Nephron progenitor cell (in vitro differentiated cells): ENCODE results near the gene HHIP.

Experiments used
- DNase-seq: peaks from one replicate; pipeline ENCODE4 v3.0.0; 2021
- H3K27ac Mint-ChIP-seq: 2 replicates; pipeline ENCODE4 v1.8.0; 2021; ENCODE audit warnings: mild to moderate bottlenecking, moderate library complexity, mixed read lengths
- H3K27me3 Mint-ChIP-seq: 2 replicates; pipeline ENCODE4 v1.8.0; 2021; ENCODE audit warnings: mild to moderate bottlenecking, low read depth, mixed read lengths; ENCODE audit not compliant: poor library complexity
- H3K36me3 Mint-ChIP-seq: 2 replicates; pipeline ENCODE4 v1.8.0; 2021; ENCODE audit warnings: low read depth, mixed read lengths
- H3K4me1 Mint-ChIP-seq: 2 replicates; pipeline ENCODE4 v1.8.0; 2021; ENCODE audit warnings: mixed read lengths
- H3K4me3 Mint-ChIP-seq: 2 replicates; pipeline ENCODE4 v1.8.0; 2021; ENCODE audit warnings: mild to moderate bottlenecking, moderate library complexity, mixed read lengths
- H3K9me3 Mint-ChIP-seq: 2 replicates; pipeline ENCODE4 v1.8.0; 2021; ENCODE audit warnings: mild to moderate bottlenecking, moderate library complexity, mixed read lengths
- TF ChIP-seq, protein P1 (sequence below): fragments of 200-600 bp; sonication (generic); IDR thresholded peaks from 2 replicates; pipeline ENCODE4 v1.5.0; 2021; ENCODE audit warnings: antibody characterized with exemption

Gene HHIP

DNA sequence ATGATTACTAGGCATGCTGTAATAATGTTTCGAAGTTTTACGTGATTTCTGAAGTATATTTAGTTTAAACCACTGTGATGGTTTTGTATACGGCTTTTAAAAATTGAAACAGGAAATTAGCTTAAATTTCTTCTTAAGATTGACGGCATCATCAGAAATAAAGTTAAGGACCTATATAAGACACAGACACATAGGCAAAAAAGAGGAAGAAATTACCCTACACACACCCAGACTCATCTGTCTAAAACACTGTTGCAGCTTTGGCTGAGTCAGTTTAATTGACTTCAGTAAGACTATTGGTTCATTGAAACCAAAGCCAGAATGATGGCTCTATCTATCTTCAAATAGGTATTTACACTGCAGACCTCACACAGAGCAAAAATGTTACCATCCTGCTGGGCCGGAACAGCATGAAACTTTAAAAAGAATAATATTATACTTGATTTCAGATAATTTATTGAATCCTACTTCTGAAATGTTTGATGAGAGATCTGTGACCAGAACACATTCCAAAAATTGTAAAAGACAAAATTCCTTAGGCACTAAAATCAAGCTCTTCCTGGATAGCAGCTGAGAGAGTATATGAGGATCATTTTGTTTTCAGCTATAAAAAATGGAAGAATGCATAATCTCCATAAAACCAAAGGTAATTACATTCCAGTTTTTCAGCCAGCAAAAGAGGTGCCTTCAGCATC lies 4.5 kb downstream of the HHIP start:
- Mint-ChIP-seq H3K9me3 (no peaks in the 10 kb centered on the region), H3K36me3 (no peaks in the 10 kb centered on the region), H3K4me3 (no peak overlapping the region), H3K27ac (no peak overlapping the region), H3K4me1 (peaks cover 37% of the 10 kb centered on the region), H3K27me3 (peaks cover 18% of the 10 kb centered on the region)
- TF ChIP-seq, protein P1, sequence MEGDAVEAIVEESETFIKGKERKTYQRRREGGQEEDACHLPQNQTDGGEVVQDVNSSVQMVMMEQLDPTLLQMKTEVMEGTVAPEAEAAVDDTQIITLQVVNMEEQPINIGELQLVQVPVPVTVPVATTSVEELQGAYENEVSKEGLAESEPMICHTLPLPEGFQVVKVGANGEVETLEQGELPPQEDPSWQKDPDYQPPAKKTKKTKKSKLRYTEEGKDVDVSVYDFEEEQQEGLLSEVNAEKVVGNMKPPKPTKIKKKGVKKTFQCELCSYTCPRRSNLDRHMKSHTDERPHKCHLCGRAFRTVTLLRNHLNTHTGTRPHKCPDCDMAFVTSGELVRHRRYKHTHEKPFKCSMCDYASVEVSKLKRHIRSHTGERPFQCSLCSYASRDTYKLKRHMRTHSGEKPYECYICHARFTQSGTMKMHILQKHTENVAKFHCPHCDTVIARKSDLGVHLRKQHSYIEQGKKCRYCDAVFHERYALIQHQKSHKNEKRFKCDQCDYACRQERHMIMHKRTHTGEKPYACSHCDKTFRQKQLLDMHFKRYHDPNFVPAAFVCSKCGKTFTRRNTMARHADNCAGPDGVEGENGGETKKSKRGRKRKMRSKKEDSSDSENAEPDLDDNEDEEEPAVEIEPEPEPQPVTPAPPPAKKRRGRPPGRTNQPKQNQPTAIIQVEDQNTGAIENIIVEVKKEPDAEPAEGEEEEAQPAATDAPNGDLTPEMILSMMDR = no peak
- DNase-seq = no peak

DNA sequence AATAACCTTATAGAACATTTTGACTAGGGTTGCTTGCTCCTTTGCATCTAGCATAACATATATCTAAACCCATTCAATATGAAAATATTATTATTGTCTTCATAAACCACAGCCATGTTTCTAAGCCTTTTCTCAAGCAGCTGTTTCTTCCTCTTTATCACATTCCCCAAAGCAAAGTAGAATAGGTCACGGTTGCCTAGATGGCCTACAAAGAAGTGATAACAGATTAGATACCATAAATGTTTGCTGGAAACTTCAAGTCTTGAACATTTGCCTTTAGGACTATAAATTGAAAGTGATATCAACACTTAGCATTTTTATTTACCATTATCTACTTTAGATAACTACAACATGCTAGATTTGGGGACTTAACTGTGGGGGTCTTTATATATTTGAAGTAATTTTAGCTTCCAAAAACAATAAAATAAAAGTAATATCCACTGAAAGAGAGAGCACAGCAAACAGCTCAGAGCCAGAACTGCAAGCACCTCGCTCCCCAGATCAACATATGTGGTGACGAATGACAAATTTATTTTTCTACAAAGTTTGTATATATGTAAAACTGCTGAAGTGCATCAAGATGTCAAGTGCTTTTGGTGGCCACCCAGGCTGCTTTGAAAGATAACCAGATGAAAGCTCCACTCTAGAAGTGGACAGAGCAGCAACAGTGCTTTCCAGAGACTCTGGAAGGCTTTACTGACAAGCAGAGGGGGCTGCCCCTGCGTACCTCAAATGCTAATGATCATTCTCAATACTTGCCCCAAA lies 8.0 kb downstream of the HHIP start:
- Mint-ChIP-seq H3K9me3 (no peaks in the 10 kb centered on the region), H3K27ac (no peak overlapping the region), H3K4me3 (no peak overlapping the region), H3K27me3 (no peaks in the 10 kb centered on the region), H3K4me1 (peaks cover 11% of the 10 kb centered on the region), H3K36me3 (no peaks in the 10 kb centered on the region)
- TF ChIP-seq, protein P1 = no peak
- DNase-seq = no peak

DNA sequence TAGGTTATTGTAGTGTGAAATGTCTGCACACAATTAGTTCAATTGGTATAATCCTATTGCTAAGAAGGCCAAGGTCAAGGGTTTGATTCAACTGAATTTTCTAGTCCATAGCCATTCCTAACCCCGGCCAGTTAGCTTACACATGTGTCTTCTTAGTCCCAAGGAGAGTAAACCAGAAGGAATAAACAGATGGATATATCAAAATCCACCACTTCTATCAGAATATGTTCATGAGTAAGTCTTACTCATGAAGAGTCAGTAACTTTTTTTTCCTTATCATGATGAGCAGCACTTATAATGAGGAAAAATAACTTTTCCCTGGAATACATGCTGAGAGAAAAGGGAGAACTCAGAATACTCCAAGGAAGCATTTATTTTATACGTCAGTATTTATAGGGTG lies 9.5 kb downstream of the HHIP start:
- no peak for DNase-seq
- Mint-ChIP-seq H3K27me3 (no peaks in the 10 kb centered on the region), H3K4me3 (no peak overlapping the region), H3K9me3 (no peaks in the 10 kb centered on the region), H3K36me3 (no peaks in the 10 kb centered on the region), H3K4me1 (no peaks in the 10 kb centered on the region), H3K27ac (no peak overlapping the region)
- TF ChIP-seq, protein P1 = no peak

DNA sequence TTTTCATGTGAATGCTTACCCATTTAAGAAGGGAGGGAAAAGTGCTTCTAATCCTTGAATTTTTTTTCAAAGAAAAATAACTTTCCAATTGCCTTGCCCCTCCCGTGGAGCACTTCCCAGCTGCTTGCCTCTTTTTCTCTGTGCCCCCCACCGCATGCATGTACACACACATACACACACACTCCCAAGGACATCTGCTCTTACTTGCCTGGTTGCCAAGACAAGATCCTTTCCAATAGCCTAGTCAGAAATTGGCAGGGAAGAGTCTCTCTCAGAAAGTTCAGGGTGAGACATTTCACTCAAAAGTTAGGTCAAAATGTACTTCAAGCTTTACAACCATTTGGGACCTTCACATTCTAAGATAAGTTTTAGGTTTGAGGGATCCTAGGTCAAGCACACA lies 10.9 kb downstream of the HHIP start:
- Mint-ChIP-seq H3K27me3 (no peaks in the 10 kb centered on the region), H3K36me3 (no peaks in the 10 kb centered on the region), H3K27ac (no peak overlapping the region)

DNA sequence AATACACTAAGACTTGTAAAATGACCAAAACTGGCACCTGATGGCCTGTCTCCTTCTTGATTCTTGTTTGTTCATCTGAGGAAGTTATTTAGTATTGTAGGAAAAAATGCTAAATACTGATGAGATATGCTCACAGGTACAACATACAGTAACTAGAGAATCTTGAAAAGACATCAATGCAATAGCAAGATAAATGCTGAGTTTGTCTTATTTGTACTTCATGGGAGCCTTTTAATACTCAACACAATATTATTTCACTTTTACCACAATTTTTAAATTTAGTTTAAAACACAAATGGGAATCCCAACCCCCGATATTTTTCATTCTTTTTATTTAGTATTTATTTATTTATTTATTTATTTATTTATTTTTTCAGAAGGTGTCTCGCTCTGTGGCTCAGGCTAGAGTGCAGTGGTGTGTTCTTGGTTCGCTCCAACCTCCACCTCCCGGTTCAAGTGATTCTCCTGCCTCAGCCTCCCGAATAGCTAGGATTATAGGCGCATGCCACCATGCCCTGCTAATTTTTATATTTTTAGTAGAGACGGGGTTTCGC lies 12.1 kb downstream of the HHIP start:
- no peaks in the 10 kb centered on the region for H3K9me3 Mint-ChIP-seq
- no peak overlapping the region for H3K27ac Mint-ChIP-seq
- no peaks in the 10 kb centered on the region for H3K36me3 Mint-ChIP-seq
- no peak for DNase-seq
- TF ChIP-seq, protein P1 = no peak
- H3K27me3 Mint-ChIP-seq = no peaks in the 10 kb centered on the region
- H3K4me3 Mint-ChIP-seq = no peak overlapping the region
- H3K4me1 Mint-ChIP-seq = no peaks in the 10 kb centered on the region

More for the DNA sequence above, 10.9 kb downstream of the HHIP start:
- TF ChIP-seq, protein P1 = no peak
- no peak for DNase-seq
- H3K4me3 Mint-ChIP-seq = no peak overlapping the region
- H3K4me1 Mint-ChIP-seq = no peaks in the 10 kb centered on the region
- H3K9me3 Mint-ChIP-seq = no peaks in the 10 kb centered on the region
